Left lung (tissue), 10 donors: Measurements from ENCODE around the gene CXCL6. TPM values are rescaled to one million over a fixed set of nuclear protein-coding genes. Genes with fewer than 3 reads are reported as not detected.

Experiments used
- ATAC-seq: fragments of 200-7000 bp; cut with Tn5 transposase; one replicate; pipeline ENCODE4 v1.9.1; 2020; ENCODE audit warnings: moderate library complexity
- DNase-seq, 4 donors: peaks; one replicate each; pipeline ENCODE4 v3.0.0-alpha.2; 2013 to 2020
- H3K27ac ChIP-seq, 2 donors: fragments of 200-600 bp; sonication (generic) in 1 of 2; one replicate each; pipeline versions ENCODE4 v1.5.0 to v1.8.0; 2020 to 2021
- H3K27me3 ChIP-seq, 2 donors: fragments of 200-600 bp; sonication (generic) in 1 of 2; one replicate each; pipeline versions ENCODE4 v1.5.0 to v1.8.0; 2020 to 2021
- H3K36me3 ChIP-seq, 2 donors: fragments of 200-600 bp; sonication (generic) in 1 of 2; one replicate each; pipeline versions ENCODE4 v1.5.0 to v1.8.0; 2020 to 2021
- H3K4me1 ChIP-seq, 2 donors: fragments of 200-600 bp; one replicate each; pipeline ENCODE4 v1.8.0; 2021
- H3K4me3 ChIP-seq, 2 donors: fragments of 200-600 bp; sonication (generic) in 1 of 2; one replicate each; pipeline versions ENCODE4 v1.5.0 to v1.8.0; 2020 to 2021; ENCODE audit warnings: mild to moderate bottlenecking in 1 of 2
- H3K9me3 ChIP-seq, 2 donors: fragments of 200-600 bp; sonication (generic) in 1 of 2; one replicate each; pipeline versions ENCODE4 v1.5.0 to v1.8.0; 2020 to 2021
- intact Hi-C, 2 donors: fragments of 100-400 bp; cut with DNase I; formaldehyde crosslinking; loops; one replicate each; pipeline versions ENCODE4 v1.11.2 to v1.14.2; 2022
- polyA plus RNA-seq, 6 donors: library from polyadenylated mRNA; unstranded; fragments of 120-200 nt; gene quantifications; one replicate each; pipeline ENCODE4 v1.2.1, GENCODE V29; 2013; ENCODE audit not compliant: insufficient read length in 6 of 6
- total RNA-seq, 2 donors: library from RNA; stranded (reverse); fragmentation: NEBNext Ultra II Directional; extraction: Animal tissue kit (Norgen Biotek cat#: 25700); gene quantifications; one replicate each; pipeline ENCODE4 v1.2.1, GENCODE V29; 2021
- TF ChIP-seq, protein P1 (sequence below), 2 donors: fragments of 200-600 bp; sonication (generic) in 1 of 2; IDR thresholded peaks; one replicate each; pipeline versions ENCODE4 v1.5.0 to v1.8.0; 2021; ENCODE audit warnings: antibody characterized with exemption in 2 of 2
- donor health status: DM: no; HTN: yes; CAD: no.
- donor health status: DM: no; HTN: no; CAD: no.

The CXCL6 gene
- total and polyA plus RNA-seq, 8 donors, result 0.15 to 4.8 (median 0.26) TPM; not detected in 5

DNA sequence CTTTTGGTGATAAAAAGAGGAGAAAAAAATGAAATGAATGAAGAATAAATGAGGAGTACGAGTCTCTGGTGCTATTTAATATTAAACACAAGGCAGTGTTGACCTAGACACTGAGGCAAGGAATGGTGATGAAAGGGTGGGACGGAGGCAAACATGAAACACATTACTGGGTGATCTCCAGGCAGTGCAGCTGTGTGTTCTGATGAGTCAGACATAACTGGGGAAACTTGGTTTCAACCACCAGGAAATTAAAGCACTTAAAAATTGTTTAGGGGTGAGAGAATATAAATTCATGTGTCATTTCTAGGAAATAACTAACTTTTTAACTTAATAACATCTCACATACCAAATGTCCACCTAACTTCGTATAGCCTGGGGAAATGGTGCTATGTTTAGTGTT lies 19.7 kb upstream of the CXCL6 start:
- Histone ChIP-seq H3K9me3 (no peaks in the 10 kb centered on the region), H3K4me3 (no peak overlapping the region), H3K27ac (no peak overlapping the region), H3K27me3 (no peaks in the 10 kb centered on the region), H3K4me1 (peaks cover 0 to 23% of the 10 kb centered on the region in 2 donors), H3K36me3 (no peaks in the 10 kb centered on the region)
- intact Hi-C loops, result no loop called here
- DNase-seq (no peak), ATAC-seq (peak; percentile 67)
- TF ChIP-seq, protein P1, sequence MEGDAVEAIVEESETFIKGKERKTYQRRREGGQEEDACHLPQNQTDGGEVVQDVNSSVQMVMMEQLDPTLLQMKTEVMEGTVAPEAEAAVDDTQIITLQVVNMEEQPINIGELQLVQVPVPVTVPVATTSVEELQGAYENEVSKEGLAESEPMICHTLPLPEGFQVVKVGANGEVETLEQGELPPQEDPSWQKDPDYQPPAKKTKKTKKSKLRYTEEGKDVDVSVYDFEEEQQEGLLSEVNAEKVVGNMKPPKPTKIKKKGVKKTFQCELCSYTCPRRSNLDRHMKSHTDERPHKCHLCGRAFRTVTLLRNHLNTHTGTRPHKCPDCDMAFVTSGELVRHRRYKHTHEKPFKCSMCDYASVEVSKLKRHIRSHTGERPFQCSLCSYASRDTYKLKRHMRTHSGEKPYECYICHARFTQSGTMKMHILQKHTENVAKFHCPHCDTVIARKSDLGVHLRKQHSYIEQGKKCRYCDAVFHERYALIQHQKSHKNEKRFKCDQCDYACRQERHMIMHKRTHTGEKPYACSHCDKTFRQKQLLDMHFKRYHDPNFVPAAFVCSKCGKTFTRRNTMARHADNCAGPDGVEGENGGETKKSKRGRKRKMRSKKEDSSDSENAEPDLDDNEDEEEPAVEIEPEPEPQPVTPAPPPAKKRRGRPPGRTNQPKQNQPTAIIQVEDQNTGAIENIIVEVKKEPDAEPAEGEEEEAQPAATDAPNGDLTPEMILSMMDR (IDR thresholded peaks at IDR 0.05), result no peak

DNA sequence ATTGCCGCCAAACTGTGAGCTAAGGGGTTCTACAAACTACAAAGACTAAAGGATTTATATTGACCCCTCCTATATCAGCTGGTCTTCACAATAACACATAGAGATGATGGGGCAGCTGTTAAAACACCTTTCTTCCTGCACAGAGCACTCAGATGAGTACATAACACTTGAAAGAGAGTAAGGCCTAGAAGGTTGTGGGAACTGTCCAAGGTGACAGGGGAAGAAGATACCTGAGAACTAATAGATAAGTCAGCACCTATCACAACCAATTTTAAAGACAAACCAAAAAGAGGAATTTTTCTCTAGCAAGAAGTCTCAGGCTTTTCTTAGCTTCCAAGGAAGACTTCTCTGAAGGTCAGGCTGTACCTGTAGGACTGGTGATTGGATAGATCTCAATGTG lies 19.1 kb upstream of the CXCL6 start:
- no peak overlapping the region for H3K4me3 ChIP-seq
- ATAC-seq (no peak), DNase-seq (no peak)
- no peaks in the 10 kb centered on the region for H3K9me3 ChIP-seq
- no peaks in the 10 kb centered on the region for H3K36me3 ChIP-seq
- H3K4me1 ChIP-seq, result peaks cover 0 to 23% of the 10 kb centered on the region in 2 donors
- TF ChIP-seq, protein P1 (IDR thresholded peaks at IDR 0.05), result no peak
- H3K27ac ChIP-seq, result no peak overlapping the region
- no peaks in the 10 kb centered on the region for H3K27me3 ChIP-seq
- intact Hi-C loops, result no loop called here

DNA sequence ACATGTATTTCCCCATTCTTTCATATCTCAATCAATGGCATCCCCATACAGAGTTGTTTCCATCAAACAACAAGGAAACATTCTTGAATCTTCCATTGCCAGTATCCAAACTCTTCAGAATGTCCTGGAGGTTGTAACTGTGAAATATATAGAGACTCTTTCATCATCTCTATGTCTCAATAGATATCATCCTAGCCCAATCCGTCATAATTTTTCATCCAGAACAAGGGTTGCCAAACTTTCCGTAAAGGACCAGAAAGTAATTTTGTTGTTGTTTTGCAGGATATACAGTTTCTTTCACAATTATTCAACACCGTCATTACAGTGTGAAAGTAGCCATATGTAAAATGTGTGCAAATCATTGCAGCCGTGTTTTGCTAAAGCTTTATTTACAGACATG lies 15.2 kb upstream of the CXCL6 start:
- TF ChIP-seq, protein P1 (IDR thresholded peaks at IDR 0.05), result no peak

DNA sequence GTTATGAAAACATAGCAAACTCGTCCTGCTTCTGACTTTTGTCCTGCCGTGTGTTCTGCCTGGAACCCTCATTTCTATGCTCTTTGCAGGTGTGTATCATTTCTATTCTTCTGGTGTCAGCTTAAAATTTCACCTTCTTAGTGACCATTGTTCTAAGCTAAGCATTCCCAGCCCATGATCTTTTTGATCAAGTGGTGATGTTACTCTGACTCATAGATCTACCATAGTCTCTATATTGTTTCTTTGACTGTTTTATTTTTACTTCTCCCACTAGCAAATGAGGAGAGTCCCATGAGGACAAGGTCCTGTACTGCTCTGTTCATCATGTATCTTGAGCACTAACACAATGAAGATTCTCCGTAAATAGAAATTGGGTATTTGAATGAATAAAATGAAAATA lies 14.1 kb upstream of the CXCL6 start:
- H3K27me3 ChIP-seq, result no peaks in the 10 kb centered on the region
- TF ChIP-seq, protein P1 (IDR thresholded peaks at IDR 0.05), result no peak
- no peak overlapping the region for H3K4me3 ChIP-seq
- ATAC-seq (no peak), DNase-seq (no peak)
- no peak overlapping the region for H3K27ac ChIP-seq
- H3K9me3 ChIP-seq, result peaks cover 0 to 2% of the 10 kb centered on the region in 2 donors
- no peaks in the 10 kb centered on the region for H3K36me3 ChIP-seq
- intact Hi-C loops, result no loop called here
- H3K4me1 ChIP-seq, result peaks cover 0 to 13% of the 10 kb centered on the region in 2 donors

More for the DNA sequence above, 15.2 kb upstream of the CXCL6 start:
- Histone ChIP-seq H3K27ac (no peak overlapping the region), H3K27me3 (no peaks in the 10 kb centered on the region), H3K4me1 (peaks cover 0 to 22% of the 10 kb centered on the region in 2 donors), H3K36me3 (no peaks in the 10 kb centered on the region), H3K9me3 (no peaks in the 10 kb centered on the region), H3K4me3 (no peak overlapping the region)
- DNase-seq (no peak), ATAC-seq (no peak)
- intact Hi-C loops, result no loop called here

DNA sequence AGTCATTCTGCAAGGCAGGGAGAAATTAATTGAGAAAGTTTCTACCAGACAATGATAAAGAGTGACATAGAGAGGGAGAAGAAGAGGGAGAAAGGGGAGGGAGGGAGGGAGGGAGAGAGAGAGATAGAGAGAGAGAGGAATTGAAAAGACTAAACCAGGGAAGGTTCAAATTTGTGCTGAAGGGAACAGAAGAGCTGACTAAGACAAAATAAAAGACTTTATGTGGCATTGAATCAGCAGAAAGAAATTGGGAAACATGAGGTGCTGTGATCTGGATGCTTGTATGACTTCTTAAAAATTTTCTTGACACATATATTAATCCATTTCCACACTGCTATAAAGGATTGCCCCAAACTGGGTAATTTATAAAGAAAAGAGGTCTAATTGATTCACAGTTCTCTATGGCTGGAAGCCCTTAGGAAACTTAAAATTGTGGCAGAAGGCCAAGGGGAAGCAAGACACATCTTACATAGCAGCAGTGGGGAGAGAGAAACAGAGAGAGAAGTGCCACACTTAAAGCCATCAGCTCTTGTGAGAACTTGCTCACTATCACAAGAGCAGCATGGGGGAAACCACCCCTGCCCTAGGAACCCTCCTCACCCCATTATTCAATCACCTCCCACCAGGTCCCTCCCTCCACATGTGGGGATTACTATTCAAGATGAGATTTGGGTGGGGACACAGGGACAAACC lies 13.5 kb upstream of the CXCL6 start:
- no peak for DNase-seq
- H3K9me3 ChIP-seq, result peaks cover 0 to 5% of the 10 kb centered on the region in 2 donors
- no peaks in the 10 kb centered on the region for H3K36me3 ChIP-seq
- TF ChIP-seq, protein P1 (IDR thresholded peaks at IDR 0.05), result no peak
- intact Hi-C loops, result no loop called here
- H3K27me3 ChIP-seq, result no peaks in the 10 kb centered on the region
- no peak overlapping the region for H3K4me3 ChIP-seq
- ATAC-seq, result peak; percentile 36
- peak overlapping the region in 1 of 2 donors; percentile 40 for H3K27ac ChIP-seq
- peaks cover 0 to 13% of the 10 kb centered on the region in 2 donors for H3K4me1 ChIP-seq
